ENCODE results near the gene KLHL2. TPM values are rescaled to one million over a fixed set of nuclear protein-coding genes. Genes with fewer than 3 reads are reported as not detected.
"Not testable (repeated sequence)": the region's sequence is repeated elsewhere in the genome, so short reads cannot be mapped to it uniquely, and the experiment has no call there.

KLHL2 gene
- polyA plus RNA-seq, 4 donors, result 14.1 to 26.3 (median 21.7) TPM

- not testable (repeated sequence) for DNase-seq (ENCODE audit: low read depth in 4 of 4, low spot score in 3 of 4)
Measured at GRCh38 chr4:165284697-165285096, 77.3 kb downstream of the KLHL2 start.

DNA sequence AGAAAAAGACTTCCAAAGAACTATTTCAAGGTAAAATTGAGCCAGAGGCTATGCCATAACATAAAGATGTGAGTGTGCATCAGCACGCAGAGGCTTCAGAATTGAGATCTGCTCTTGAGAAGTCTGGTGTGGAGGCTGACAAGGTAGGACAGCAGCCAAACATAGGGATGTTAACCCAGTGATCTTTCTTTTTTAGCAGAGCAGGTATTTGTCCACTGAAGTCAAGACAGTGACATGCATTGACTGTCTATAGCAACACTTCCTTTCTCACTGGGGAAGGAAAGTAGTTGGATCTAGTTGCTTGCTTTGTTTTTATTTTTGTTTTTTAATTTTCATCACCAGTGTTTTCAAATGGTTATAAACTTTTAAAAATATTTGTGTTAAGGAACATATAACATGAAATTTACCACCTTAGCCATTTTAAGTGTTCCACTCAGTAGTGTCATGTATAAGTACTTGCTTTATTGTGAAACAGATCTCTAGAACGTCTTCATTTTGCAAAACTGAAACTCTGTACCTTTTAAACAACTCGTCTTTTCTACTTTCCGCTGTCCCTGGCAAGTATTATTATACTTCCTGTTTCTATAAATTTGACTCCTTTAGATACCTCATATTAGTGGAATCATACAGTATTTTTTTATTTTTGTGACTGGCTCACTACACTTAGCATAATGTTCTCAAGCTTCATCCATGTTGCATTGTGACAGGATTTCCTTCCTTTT, 79.4 kb downstream of the KLHL2 start:
- DNase-seq (ENCODE audit: low read depth in 4 of 4, low spot score in 3 of 4), result not testable (repeated sequence)

DNA sequence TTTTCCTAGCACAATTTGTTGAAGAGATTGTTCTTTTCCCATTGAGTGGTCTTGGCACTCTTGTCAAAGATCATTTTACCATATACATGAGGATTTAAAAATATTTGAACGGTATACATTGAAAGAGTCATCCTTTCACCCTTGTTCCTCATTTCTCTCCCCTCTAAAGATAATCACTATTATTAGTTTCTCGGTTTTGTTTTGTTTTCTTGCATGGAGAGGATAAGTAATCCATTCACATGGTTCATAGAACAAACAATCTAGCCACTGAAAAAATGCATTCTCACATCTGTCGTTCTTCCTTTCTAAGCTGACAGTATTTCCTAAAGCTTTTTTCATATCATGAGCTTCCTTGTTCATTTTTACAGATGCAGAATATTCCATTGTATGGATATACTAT, 80.9 kb downstream of the KLHL2 start:
- DNase-seq (ENCODE audit: low read depth in 4 of 4, low spot score in 3 of 4), result no peak

- DNase-seq (ENCODE audit: low read depth in 4 of 4, low spot score in 3 of 4), result no peak
Measured at GRCh38 chr4:165288639-165289422, 81.5 kb downstream of the KLHL2 start.

DNA sequence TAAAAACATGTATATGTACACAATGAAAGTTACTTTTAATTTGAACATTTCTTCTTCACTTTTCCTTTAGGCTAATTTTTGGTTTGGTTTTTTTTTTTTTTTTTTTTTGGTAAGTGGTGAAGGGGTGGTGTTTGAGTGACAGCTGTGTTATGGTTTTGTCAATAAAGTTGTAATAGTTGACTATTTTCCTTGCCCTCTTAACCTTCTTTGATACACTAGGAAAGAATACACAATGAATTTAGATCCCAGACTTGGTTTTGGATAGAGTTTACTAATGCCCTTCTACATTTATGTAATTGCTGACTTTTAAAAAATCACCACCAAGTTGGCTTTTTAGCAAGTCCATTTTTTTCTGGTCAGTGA, 82.0 kb downstream of the KLHL2 start:
- DNase-seq (ENCODE audit: low read depth in 4 of 4, low spot score in 3 of 4), result no peak

GRCh38 chr4:165293061-165293460, 85.7 kb downstream of the KLHL2 start:
- peak in 1 of 4 donors; percentile 12 for DNase-seq (ENCODE audit: low read depth in 4 of 4, low spot score in 3 of 4)

DNA sequence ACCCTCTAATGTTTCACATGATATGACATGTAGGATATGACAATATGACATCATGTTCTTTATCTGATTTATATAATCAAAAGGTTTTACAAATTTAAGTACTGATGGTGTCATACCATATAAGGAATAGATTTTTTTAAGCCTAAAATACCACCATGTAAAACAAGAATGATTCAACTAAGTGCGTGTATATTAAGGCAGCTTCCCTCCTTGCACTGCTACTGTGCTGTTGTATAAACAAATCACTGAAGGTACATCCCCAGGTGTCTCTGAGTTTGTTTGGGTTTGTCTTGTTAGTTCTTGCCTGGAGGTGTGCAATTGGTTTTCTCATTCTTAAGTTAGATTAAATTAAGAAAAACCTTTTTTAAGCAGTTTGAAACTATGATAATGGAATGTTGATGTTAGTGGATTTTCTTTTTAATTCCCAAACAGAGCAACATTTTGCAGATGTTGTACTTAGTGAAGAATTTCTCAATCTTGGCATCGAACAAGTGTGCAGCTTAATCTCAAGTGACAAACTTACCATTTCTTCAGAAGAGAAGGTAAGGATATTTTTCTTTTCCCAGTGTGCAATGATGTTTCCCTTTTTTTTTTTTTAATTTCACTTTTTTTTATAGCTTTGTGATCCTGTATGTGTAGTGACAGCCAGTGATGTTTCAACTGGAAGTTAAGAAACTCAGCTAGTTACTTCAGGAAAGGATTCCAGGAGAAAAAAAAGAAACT, 86.7 kb downstream of the KLHL2 start:
- no peak for DNase-seq (ENCODE audit: low read depth in 4 of 4, low spot score in 3 of 4)

DNA sequence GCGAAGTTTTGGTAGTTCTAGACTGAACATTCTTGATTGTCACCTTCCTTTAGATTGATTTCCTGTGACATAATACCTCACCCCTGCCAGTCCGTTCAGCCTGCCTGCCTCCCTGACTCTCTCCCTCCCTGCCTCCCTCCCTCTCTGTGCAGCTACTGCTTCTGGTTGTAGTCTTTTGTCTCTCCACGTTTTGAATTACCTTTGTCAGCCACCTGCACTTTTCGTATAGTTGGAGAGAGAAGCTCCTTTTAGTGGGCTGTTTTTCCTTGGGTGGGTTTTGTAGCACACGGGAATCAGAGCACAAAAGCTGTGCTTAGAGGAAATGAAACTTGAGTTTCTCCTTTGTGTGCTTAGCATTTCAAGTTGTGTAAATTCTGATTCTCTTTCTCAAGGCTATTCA, 87.5 kb downstream of the KLHL2 start:
- DNase-seq (ENCODE audit: low read depth in 4 of 4, low spot score in 3 of 4), result peak in 1 of 4 donors; percentile 4

- no peak for DNase-seq (ENCODE audit: low read depth in 4 of 4, low spot score in 3 of 4)
Measured at GRCh38 chr4:165297626-165298025, 90.3 kb downstream of the KLHL2 start.

DNA sequence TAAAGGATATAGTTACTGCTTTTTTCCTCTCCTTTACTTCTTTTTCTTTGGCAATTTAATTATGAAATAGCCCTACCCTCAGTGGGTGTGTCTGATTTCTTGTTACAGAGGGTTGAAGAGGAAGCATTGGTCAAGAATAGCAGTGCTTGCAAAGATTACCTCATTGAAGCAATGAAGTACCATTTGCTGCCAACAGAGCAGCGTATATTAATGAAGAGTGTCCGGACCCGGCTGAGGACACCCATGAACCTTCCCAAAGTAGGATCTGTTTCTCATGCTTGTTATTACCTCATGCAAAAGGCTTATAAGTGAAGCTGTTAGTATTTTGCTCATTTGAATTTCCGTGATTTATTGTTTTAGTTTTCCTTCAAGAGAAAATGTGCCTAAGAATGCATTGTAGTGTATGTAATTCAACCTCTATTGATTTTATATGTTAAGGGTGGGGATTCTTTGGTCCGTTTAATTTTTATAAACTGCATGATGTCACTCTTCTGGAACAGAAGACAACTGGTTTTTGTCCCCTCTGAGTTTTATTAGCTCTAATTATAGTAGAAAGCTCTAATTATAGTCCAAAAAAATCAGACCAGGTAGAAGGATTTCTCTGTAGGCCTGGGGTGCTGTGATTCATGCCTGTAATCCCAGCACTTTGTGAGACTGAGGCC, 92.2 kb downstream of the KLHL2 start:
- DNase-seq (ENCODE audit: low read depth in 4 of 4, low spot score in 3 of 4), result no peak

DNA sequence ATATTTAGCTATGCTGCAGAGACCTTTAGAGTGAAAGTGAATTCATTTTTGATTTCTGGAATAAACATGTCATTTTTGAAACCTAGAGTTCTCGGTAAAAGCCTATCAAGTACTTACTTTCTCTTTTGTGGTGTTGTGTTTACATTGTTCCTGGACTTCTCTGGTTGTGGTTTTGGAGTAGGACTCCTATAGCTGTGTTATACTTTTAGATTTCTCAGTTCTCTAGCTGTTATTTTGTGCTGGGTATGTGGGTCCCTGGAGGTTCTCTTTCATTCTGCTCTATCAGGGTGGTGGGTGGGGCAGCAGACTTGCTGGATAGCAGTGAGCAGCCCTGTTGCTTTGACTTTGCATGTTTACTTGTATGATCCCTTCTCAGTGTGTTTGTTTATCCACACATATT, 94.5 kb downstream of the KLHL2 start:
- DNase-seq (ENCODE audit: low read depth in 4 of 4, low spot score in 3 of 4), result no peak

DNA sequence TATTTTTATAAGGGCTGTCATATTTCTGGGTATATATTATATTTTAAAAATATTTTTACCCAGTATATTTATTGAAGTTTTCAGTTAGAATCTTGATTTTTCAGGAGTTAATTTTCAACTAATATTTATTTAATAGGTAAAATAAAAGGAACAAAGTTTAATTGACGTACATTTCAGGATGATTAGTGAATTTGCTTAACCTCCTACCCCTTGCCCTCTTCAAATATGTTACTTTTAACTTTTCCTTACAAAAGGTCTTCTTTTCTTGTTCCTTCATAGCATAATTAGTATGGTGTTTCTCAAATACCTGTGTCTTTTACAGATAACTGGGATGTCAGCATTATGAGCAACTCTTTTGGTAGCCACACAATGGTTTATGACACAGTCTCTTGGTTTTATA, 95.3 kb downstream of the KLHL2 start:
- no peak for DNase-seq (ENCODE audit: low read depth in 4 of 4, low spot score in 3 of 4)

DNA sequence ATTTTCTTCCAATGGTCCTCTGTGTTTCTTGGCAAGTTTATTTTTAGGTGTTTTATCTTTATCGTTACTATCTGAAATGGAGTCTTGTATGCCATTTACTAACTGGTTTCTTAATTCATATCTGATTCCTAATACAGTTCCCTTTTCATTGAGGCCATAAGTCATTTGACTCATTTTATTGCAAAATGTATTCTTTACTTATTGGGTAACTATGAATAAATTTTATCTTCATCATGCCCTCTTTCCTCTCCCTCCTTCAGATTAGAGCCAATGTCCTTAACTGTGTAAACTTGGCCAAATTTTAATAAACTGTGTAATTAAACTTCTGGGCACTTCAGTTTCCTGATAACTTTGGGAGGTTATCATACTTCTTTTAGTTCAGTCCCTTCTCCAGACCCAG, 100.8 kb downstream of the KLHL2 start:
- DNase-seq (ENCODE audit: low read depth in 4 of 4, low spot score in 3 of 4), result no peak

DNA sequence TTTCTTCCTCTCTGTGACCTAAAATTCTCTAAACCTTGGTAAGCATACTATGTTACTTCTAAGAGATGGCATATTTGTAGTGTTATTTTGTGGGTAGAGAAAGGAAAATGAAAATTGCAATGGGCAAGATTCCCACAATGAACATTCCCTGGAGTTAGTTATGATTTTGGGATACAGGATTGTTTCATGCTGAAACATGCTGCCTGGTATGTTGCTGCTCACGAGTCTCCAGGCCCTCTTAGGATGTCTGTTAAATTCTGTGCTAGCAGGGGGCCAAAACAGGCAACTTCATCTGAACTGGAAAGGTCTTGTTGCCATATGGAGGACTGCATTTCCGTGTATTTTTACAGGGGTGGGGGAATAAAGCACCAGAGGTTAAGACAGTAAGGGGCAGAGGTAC, 101.2 kb downstream of the KLHL2 start:
- no peak for DNase-seq (ENCODE audit: low read depth in 4 of 4, low spot score in 3 of 4)

DNA sequence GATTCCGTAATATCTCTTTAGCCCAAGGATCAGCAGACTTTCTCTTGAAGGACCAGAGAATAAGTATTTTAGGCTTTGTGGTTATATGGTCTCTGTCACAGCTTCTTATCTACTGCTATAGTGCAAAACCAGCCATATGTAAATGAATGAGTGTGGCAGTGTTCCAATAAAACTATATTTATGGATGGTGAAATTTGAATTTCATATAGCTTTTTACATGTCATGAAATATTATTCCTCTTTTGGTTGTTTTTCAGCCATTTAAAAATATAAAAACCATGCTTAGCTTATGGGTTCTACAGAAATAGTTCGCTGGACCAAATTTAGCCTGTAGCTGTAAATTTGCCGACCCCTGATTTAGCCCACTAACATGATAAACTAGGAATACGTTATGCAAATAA, 102.1 kb downstream of the KLHL2 start:
- no peak for DNase-seq (ENCODE audit: low read depth in 4 of 4, low spot score in 3 of 4)

DNA sequence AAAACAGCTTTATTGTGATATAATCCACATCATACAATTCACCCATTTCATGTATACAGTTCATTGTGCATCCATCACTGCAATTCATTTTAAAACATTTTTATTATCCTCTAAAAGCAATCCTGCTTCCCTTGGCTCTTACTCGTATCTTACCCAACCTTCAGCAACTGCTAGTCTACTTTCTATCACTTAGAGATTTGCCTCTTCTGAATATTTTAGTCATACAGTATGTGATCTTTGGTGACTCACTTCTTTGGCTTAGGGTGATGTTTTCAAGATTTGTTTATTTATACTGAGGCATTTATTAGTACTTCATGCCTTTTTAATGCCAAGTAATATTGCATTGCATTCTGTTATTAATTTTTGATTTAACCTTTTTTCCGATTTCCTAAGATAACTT, 105.1 kb downstream of the KLHL2 start:
- no peak for DNase-seq (ENCODE audit: low read depth in 4 of 4, low spot score in 3 of 4)

GRCh38 chr4:165319030-165319429, 111.7 kb downstream of the KLHL2 start:
- DNase-seq (ENCODE audit: low read depth in 4 of 4, low spot score in 3 of 4), result no peak

DNA sequence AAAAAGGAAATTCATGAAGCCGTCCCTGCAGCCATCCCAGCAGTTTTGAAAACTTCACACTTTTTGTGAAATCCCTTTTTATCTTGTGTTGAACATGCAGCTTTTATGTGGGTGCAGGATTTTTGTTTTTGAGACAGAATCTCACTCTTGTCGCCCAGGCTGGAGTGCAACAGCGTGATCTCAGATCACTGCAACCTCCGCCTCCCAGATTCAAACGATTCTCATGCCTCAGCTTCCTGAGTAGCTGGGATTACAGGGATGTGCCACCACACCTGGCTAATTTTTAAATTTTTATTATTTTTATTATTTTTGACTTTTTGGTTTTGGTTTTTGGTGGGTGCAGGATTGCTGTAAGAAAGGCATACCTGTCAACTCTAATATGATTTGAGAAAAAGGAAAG, 112.1 kb downstream of the KLHL2 start:
- no peak for DNase-seq (ENCODE audit: low read depth in 4 of 4, low spot score in 3 of 4)

DNA sequence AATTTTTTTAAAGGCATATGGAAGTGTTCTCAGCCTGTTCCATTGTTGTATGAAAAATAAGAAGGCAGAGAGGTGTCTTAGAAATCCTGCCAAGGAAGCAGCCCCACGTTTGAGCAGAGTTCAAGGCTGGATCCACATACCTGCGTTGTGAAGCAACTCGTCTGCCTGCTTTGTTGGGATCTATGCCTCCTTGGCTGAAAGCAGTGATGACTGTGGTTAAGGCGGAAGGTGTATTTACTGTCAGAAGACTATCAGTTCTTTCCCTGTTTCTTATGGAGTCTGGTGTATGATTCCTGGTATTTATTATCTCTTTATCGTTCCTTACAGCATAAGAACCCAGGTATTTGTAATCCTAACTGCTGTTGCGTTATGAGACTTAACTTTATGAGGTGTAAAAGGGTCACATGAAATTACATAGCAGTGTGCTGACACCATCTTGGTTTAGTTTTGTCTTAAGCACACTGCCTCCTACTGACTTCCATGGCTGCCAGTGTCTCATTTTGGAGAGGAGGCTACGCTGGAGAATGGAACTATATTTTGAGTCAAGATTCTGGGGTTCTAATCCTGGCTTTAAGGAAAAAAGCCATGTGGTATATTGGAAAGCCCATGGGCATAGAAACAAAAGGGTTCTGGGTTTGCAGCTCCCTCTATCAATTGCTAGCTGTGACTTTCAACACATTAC, 117.0 kb downstream of the KLHL2 start:
- no peak for DNase-seq (ENCODE audit: low read depth in 4 of 4, low spot score in 3 of 4)

- DNase-seq (ENCODE audit: low read depth in 4 of 4, low spot score in 3 of 4), result no peak
Measured at GRCh38 chr4:165324918-165325304, 117.5 kb downstream of the KLHL2 start.

Data from left renal pelvis (tissue), 4 donors.